Activated T-helper 17 cell treated with anti-CD3 and anti-CD28 coated beads, Interleukin-2, amount 50 U/mL, for 72 hours (primary cell): ENCODE results near the gene TMEM234. TPM values are rescaled to one million over a fixed set of nuclear protein-coding genes. Genes with fewer than 3 reads are reported as not detected.

Experiments
- ATAC-seq: fragments of 150-1000 bp; cut with Tn5 transposase; replicated peaks from 2 replicates; pipeline ENCODE4 v1.10.0; 2021; ENCODE audit warnings: mild to moderate bottlenecking, moderate library complexity
- H3K27ac Mint-ChIP-seq: one replicate; pipeline ENCODE4 v1.8.0; 2022; ENCODE audit warnings: mixed read lengths
- H3K27me3 Mint-ChIP-seq: one replicate; pipeline ENCODE4 v1.8.0; 2022; ENCODE audit warnings: mixed read lengths
- H3K36me3 Mint-ChIP-seq: one replicate; pipeline ENCODE4 v1.8.0; 2022; ENCODE audit warnings: low read depth, mild to moderate bottlenecking, mixed read lengths
- H3K4me1 Mint-ChIP-seq: one replicate; pipeline ENCODE4 v1.8.0; 2022; ENCODE audit warnings: mixed read lengths
- H3K4me3 Mint-ChIP-seq: one replicate; pipeline ENCODE4 v1.8.0; 2022; ENCODE audit warnings: mild to moderate bottlenecking, mixed read lengths
- H3K9me3 Mint-ChIP-seq: one replicate; pipeline ENCODE4 v1.8.0; 2022; ENCODE audit warnings: mixed read lengths
- total RNA-seq, 2 donors: library from RNA; stranded (reverse); gene quantifications; one replicate each; pipeline ENCODE4 v1.2.3, GENCODE V29; 2022

The TMEM234 gene
- total RNA-seq, 2 donors from 2014 or later, result 11.4 to 12.9 TPM

- H3K4me3 Mint-ChIP-seq, result peak overlapping the region; percentile 96
- no peaks in the 10 kb centered on the region for H3K9me3 Mint-ChIP-seq
- peak; percentile 27 for ATAC-seq
- H3K36me3 Mint-ChIP-seq, result peaks cover 65% of the 10 kb centered on the region
- H3K27me3 Mint-ChIP-seq, result no peaks in the 10 kb centered on the region
- peaks cover 22% of the 10 kb centered on the region for H3K4me1 Mint-ChIP-seq
- peak overlapping the region; percentile 97 for H3K27ac Mint-ChIP-seq
These were observed 41.7 kb downstream of the TMEM234 start for GRCh38 chr1:32180186-32181060.

DNA sequence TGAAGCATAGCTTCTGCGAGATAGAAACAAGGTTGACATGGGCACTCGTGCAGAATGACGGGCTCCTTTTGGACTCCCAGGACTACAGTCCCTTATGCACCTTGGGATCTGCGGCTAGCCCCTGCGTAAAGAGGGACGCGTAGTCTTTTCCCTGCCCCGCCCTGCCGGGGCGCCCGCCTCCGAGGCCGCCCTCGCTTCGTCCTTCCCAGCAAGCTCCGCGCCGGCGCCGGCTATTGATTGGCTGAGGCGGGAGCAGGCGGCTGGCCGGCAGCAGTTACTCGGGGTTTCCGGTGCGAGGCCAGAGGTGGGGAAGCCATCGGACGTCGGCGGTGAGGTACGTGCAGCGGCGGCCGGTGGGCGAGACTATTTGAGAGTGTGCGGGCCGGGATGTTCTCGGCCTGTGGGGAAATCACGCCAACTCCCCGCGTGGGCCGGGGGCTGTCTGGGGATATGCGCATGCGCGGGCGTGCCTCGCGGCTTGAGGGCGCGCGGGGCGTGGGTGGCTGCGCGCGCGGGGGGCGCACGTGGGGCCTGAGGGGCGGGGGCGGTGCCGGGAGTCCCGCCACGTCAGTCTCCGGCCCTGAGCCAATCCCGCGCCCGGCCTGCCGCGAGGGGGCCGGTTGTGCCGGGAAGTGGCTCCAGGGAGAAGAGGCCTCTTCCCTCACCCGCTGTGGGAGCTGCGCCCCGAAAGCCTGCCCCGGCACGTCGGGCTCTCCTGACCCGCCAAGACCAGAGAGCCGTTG, 42.5 kb downstream of the TMEM234 start, which contains the start of gene TXLNA:
TXLNA (plus strand) TSS at position 233 of the 743 bp plus-strand sequence. CDS start 671 bp downstream, outside the sequence.
- H3K36me3 Mint-ChIP-seq, result peaks cover 58% of the 10 kb centered on the region
- H3K4me3 Mint-ChIP-seq, result peak within 1 kb of the TSS; percentile 96
- peak; percentile 90 for ATAC-seq
- H3K27me3 Mint-ChIP-seq, result no peaks in the 10 kb centered on the region
- no peaks in the 10 kb centered on the region for H3K9me3 Mint-ChIP-seq
- H3K27ac Mint-ChIP-seq, result peak within 1 kb of the TSS; percentile 97
- peaks cover 17% of the 10 kb centered on the region for H3K4me1 Mint-ChIP-seq

DNA sequence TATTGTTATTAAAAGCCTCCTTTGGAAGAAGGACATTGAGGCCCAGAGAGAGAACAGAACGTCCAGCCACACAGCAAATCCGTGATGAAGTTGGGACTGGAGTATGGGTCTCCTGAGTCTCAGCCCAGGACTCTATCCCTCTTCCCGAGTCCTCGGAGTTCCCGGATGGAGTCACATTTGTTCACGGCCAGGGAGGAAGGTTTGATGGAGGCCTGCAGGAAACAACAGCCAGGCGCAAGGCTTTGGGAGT, 43.0 kb downstream of the TMEM234 start:
- Mint-ChIP-seq H3K4me3 (peak overlapping the region; percentile 96), H3K9me3 (no peaks in the 10 kb centered on the region), H3K27ac (peak overlapping the region; percentile 97), H3K36me3 (peaks cover 58% of the 10 kb centered on the region), H3K27me3 (no peaks in the 10 kb centered on the region), H3K4me1 (peaks cover 17% of the 10 kb centered on the region)
- ATAC-seq, result no peak

GRCh38 chr1:32178380-32179192, 43.6 kb downstream of the TMEM234 start:
- peak overlapping the region; percentile 97 for H3K27ac Mint-ChIP-seq
- H3K4me1 Mint-ChIP-seq, result peaks cover 15% of the 10 kb centered on the region
- peaks cover 54% of the 10 kb centered on the region for H3K36me3 Mint-ChIP-seq
- peak; percentile 18 for ATAC-seq
- H3K9me3 Mint-ChIP-seq, result no peaks in the 10 kb centered on the region
- peak overlapping the region; percentile 96 for H3K4me3 Mint-ChIP-seq
- no peaks in the 10 kb centered on the region for H3K27me3 Mint-ChIP-seq

DNA sequence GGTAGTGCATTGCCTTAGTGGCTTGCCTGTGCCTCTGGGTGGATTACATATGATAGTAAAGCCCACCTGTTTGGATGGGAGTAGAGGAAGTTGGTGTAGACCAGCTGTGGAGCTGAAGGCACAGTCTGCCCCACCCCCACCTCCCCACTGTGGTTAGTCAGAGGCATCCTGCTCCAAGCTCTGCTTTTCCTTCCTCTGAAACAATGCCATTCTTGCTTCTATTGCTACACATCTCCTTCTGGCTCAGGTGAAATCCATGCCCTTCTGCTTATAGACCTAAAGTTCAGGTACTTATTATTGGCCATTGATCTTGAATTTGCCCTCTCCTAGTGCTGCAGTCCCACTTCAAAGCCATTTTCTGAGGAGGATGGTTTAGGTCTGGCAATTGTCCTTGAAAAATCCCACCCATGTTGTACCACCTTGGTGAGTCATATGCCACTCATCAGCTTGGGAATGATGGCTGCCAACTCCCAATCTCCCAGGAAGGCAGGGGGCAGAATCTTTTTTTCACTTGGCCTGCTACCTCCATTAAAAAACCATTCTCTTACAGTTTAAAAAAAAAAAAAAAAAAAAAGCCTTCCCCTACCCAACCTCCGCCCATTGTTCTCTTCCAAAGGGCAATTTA, 49.4 kb downstream of the TMEM234 start:
- Mint-ChIP-seq H3K36me3 (peaks cover 63% of the 10 kb centered on the region), H3K4me3 (no peak overlapping the region), H3K9me3 (no peaks in the 10 kb centered on the region), H3K4me1 (peaks cover 11% of the 10 kb centered on the region), H3K27ac (peak overlapping the region; percentile 66), H3K27me3 (no peaks in the 10 kb centered on the region)
- ATAC-seq, result no peak

DNA sequence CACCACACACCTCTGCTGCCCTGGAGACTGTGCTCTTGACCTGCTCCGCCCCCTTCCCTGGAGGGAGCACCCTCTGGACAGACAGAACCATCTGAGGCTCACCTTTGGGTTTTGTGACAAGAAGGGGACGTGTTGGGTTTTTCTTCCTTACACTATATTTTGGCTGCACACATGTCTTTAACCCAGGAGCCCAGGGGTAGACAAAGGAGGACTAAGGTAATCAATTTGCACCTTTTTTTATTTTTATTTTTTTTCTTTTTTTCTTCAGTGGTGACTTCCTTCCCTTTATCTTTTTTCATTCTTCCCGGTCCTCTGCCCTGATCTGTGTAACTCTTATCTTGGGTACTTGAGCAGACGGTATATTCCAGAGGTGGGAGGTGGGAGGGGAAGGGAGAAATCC, 51.2 kb downstream of the TMEM234 start:
- peaks cover 11% of the 10 kb centered on the region for H3K4me1 Mint-ChIP-seq
- no peaks in the 10 kb centered on the region for H3K27me3 Mint-ChIP-seq
- H3K36me3 Mint-ChIP-seq, result peaks cover 79% of the 10 kb centered on the region
- H3K27ac Mint-ChIP-seq, result peak overlapping the region; percentile 46
- no peak for ATAC-seq
- no peaks in the 10 kb centered on the region for H3K9me3 Mint-ChIP-seq
- no peak overlapping the region for H3K4me3 Mint-ChIP-seq

Other genes starting within 250 kb of the TMEM234 start
- gene KHDRBS1, start 208.5 kb downstream of the TMEM234 start, total RNA-seq, result 100 to 1,000 TPM; 140 to 177 TPM
- gene TMEM39B, start 149.4 kb downstream of the TMEM234 start, total RNA-seq, result 10 to 100 TPM; 26.2 to 34.4 TPM
- gene KPNA6, start 114.3 kb downstream of the TMEM234 start, total RNA-seq, result 10 to 100 TPM; 61.8 to 77.1 TPM
- 100 to 1,000 TPM in 1 of 2 donors, 10 to 100 TPM in 1; 68.4 to 102 TPM for gene TXLNA, start 42.7 kb downstream of the TMEM234 start, total RNA-seq
- 10 to 100 TPM in 1 of 2 donors, 1 to 10 TPM in 1; 7.0 to 14.3 TPM for gene CCDC28B, start 21.8 kb downstream of the TMEM234 start, total RNA-seq
- 1 to 10 TPM; 3.4 to 5.5 TPM for gene IQCC, start 16.7 kb downstream of the TMEM234 start, total RNA-seq
- under 1 TPM; 0.28 to 0.37 TPM for gene DCDC2B, start 13.3 kb downstream of the TMEM234 start, total RNA-seq
- 100 to 1,000 TPM; 203 to 303 TPM for gene EIF3I, start 54 bp upstream of the TMEM234 start, total RNA-seq
- gene FAM167B, start 24.9 kb upstream of the TMEM234 start, total RNA-seq, result 1 to 10 TPM in 1 of 2 donors, under 1 TPM in 1; 0.99 to 1.1 TPM
- gene LCK, start 28.9 kb upstream of the TMEM234 start, total RNA-seq, result 100 to 1,000 TPM; 228 to 323 TPM
- gene HDAC1, start 69.7 kb upstream of the TMEM234 start, total RNA-seq, result 100 to 1,000 TPM; 171 to 199 TPM
- gene MARCKSL1, start 113.9 kb upstream of the TMEM234 start, total RNA-seq, result 10 to 100 TPM in 1 of 2 donors, 1 to 10 TPM in 1; 7.2 to 15.9 TPM
- 10 to 100 TPM in 1 of 2 donors, 1 to 10 TPM in 1; 7.7 to 21.6 TPM for gene FAM229A, start 140.1 kb upstream of the TMEM234 start, total RNA-seq
- gene TSSK3, start 140.2 kb upstream of the TMEM234 start, total RNA-seq, result 1 to 10 TPM in 1 of 2 donors, under 1 TPM in 1; 0.61 to 1.7 TPM
- gene BSDC1, start 172.1 kb upstream of the TMEM234 start, total RNA-seq, result 10 to 100 TPM; 46.1 to 71.6 TPM
- not detected for gene ZBTB8B, start 242.7 kb upstream of the TMEM234 start, total RNA-seq